Hepatocyte (in vitro differentiated cells): Measurements from ENCODE around the gene TOX3.

Source experiments
- CTCF ChIP-seq: fragments of 200-600 bp; sonication (generic); IDR thresholded peaks from 2 replicates; pipeline ENCODE4 v1.5.1; 2016; ENCODE audit warnings: antibody characterized with exemption, mild to moderate bottlenecking; ENCODE audit not compliant: poor library complexity
- EZH2 ChIP-seq: fragments of 200-600 bp; sonication (generic); IDR thresholded peaks from 2 replicates; pipeline ENCODE4 v1.6.1; 2016; ENCODE audit warnings: antibody characterized with exemption, mild to moderate bottlenecking, borderline replicate concordance

- TF ChIP-seq CTCF (no peak), EZH2 (no peak)
Measured at GRCh38 chr16:52557236-52557635, 10.3 kb upstream of the TOX3 start.
